ENCODE measurements around the gene KLHDC2.
"Not testable (repeated sequence)": the region's sequence is repeated elsewhere in the genome, so short reads cannot be mapped to it uniquely, and the experiment has no call there.

KLHDC2 gene, protein sequence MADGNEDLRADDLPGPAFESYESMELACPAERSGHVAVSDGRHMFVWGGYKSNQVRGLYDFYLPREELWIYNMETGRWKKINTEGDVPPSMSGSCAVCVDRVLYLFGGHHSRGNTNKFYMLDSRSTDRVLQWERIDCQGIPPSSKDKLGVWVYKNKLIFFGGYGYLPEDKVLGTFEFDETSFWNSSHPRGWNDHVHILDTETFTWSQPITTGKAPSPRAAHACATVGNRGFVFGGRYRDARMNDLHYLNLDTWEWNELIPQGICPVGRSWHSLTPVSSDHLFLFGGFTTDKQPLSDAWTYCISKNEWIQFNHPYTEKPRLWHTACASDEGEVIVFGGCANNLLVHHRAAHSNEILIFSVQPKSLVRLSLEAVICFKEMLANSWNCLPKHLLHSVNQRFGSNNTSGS

DNA sequence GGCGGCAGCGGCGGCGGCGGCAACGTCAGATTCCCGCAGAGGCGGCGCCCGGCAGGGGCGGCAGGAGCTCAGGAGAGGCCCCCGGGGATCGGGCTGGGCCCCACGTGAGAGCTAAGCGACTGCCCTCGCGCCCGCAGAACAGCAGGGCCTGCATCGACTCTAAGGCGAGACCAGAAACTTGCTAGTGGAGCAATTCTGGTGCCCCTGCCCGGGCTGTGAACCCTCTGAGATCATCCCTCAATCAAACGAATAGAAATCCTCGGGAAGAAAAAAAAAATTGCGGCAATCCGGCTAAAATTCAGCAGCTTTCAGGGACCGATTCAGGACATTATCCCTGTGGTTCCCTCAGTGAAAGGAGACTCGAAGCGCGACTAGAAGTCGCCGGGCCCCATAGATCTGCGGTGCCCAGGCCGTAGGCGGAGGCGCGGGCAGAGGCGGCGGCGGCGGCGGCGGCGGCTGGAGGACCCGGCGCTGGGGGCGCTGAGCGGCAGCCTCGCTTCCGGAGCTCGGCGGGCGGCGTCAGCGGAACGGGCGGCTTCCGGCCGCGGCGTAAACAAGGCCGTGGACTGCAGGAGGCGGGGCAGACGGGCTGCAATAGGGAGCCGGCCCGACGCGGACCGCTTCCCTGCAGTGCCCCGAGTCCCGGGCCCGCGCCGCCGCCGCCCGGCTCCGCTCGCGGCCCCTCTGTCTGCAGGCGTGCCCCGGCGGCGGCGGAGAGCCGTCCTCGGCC is at the start of gene KLHDC2:
TSS of gene KLHDC2 (plus strand) at position 583 of the 730 bp plus-strand sequence. CDS start 316 bp downstream, outside the sequence.
- Histone ChIP-seq H3K9me3 (ENCODE audit: insufficient read depth, low read length, severe bottlenecking) (no peaks in the 10 kb centered on the region), H3K4me1 (ENCODE audit: insufficient read depth, low read length) (peaks cover 35% of the 10 kb centered on the region), H3K27me3 (ENCODE audit: insufficient read depth, low read length, poor library complexity) (no peaks in the 10 kb centered on the region), H3K4me3 (ENCODE audit: low read depth in 1 of 2, low read length in 2 of 2) (peak within 1 kb of the TSS; percentile 100), H2AFZ (ENCODE audit: low read depth, low read length) (peak within 1 kb of the TSS; percentile 96), H4K20me1 (ENCODE audit: insufficient read depth, low read length) (peaks cover 7% of the 10 kb centered on the region; the same call in 1 of the 2 replicates), H3K36me3 (ENCODE audit: insufficient read depth, low read length) (peaks cover 14% of the 10 kb centered on the region), H3K27ac (ENCODE audit: low read length) (peak within 1 kb of the TSS; percentile 97), H3K79me2 (ENCODE audit: insufficient read depth, low read length) (peaks cover 42% of the 10 kb centered on the region), H3K9ac (ENCODE audit: low read depth, low read length) (peak within 1 kb of the TSS; percentile 100), H3K4me2 (ENCODE audit: insufficient read depth, low read length) (peak within 1 kb of the TSS; percentile 89)
- peak; percentile 86 for ATAC-seq (ENCODE audit: insufficient read depth, low read depth)
- TF ChIP-seq, protein P1, sequence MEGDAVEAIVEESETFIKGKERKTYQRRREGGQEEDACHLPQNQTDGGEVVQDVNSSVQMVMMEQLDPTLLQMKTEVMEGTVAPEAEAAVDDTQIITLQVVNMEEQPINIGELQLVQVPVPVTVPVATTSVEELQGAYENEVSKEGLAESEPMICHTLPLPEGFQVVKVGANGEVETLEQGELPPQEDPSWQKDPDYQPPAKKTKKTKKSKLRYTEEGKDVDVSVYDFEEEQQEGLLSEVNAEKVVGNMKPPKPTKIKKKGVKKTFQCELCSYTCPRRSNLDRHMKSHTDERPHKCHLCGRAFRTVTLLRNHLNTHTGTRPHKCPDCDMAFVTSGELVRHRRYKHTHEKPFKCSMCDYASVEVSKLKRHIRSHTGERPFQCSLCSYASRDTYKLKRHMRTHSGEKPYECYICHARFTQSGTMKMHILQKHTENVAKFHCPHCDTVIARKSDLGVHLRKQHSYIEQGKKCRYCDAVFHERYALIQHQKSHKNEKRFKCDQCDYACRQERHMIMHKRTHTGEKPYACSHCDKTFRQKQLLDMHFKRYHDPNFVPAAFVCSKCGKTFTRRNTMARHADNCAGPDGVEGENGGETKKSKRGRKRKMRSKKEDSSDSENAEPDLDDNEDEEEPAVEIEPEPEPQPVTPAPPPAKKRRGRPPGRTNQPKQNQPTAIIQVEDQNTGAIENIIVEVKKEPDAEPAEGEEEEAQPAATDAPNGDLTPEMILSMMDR (IDR thresholded peaks at IDR 0.05; ENCODE audit: borderline replicate concordance, extremely low read depth, low read length, poor library complexity, severe bottlenecking) = peak; percentile 61
- no peak for TF ChIP-seq EZH2 (IDR thresholded peaks at IDR 0.05; ENCODE audit: borderline replicate concordance, low read depth, low read length, severe bottlenecking)
- DNase-seq = peak; percentile 89

GRCh38 chr14:49720744-49721143 is 47.2 kb upstream of the KLHDC2 start:
- Histone ChIP-seq H3K27ac (ENCODE audit: low read length) (no peak overlapping the region), H3K27me3 (ENCODE audit: insufficient read depth, low read length, poor library complexity) (no peaks in the 10 kb centered on the region), H3K4me3 (ENCODE audit: low read depth in 1 of 2, low read length in 2 of 2) (no peak overlapping the region), H4K20me1 (ENCODE audit: insufficient read depth, low read length) (no peaks in the 10 kb centered on the region), H3K4me2 (ENCODE audit: insufficient read depth, low read length) (no peak overlapping the region), H3K36me3 (ENCODE audit: insufficient read depth, low read length) (no peaks in the 10 kb centered on the region), H3K9me3 (ENCODE audit: insufficient read depth, low read length, severe bottlenecking) (no peaks in the 10 kb centered on the region), H2AFZ (ENCODE audit: low read depth, low read length) (no peak overlapping the region), H3K79me2 (ENCODE audit: insufficient read depth, low read length) (no peaks in the 10 kb centered on the region), H3K4me1 (ENCODE audit: insufficient read depth, low read length) (no peaks in the 10 kb centered on the region), H3K9ac (ENCODE audit: low read depth, low read length) (no peak overlapping the region)
- ATAC-seq (ENCODE audit: insufficient read depth, low read depth) = no peak
- no peak for TF ChIP-seq EZH2 (IDR thresholded peaks at IDR 0.05; ENCODE audit: borderline replicate concordance, low read depth, low read length, severe bottlenecking)
- TF ChIP-seq, protein P1 (IDR thresholded peaks at IDR 0.05; ENCODE audit: borderline replicate concordance, extremely low read depth, low read length, poor library complexity, severe bottlenecking) = no peak
- no peak for DNase-seq

GRCh38 chr14:49721733-49722435 is 46.1 kb upstream of the KLHDC2 start:
- not testable (repeated sequence) for H3K9me3 ChIP-seq (ENCODE audit: insufficient read depth, low read length, severe bottlenecking); H3K36me3 ChIP-seq (ENCODE audit: insufficient read depth, low read length); H3K27me3 ChIP-seq (ENCODE audit: insufficient read depth, low read length, poor library complexity); H3K27ac ChIP-seq (ENCODE audit: low read length); H3K79me2 ChIP-seq (ENCODE audit: insufficient read depth, low read length); H3K4me3 ChIP-seq (ENCODE audit: low read depth in 1 of 2, low read length in 2 of 2); H4K20me1 ChIP-seq (ENCODE audit: insufficient read depth, low read length); DNase-seq; H2AFZ ChIP-seq (ENCODE audit: low read depth, low read length); H3K4me2 ChIP-seq (ENCODE audit: insufficient read depth, low read length); H3K9ac ChIP-seq (ENCODE audit: low read depth, low read length); ATAC-seq (ENCODE audit: insufficient read depth, low read depth); H3K4me1 ChIP-seq (ENCODE audit: insufficient read depth, low read length)
